Measurements from ENCODE around the gene SLC10A7. TPM values are rescaled to one million over a fixed set of nuclear protein-coding genes. Genes with fewer than 3 reads are reported as not detected.

The SLC10A7 gene
- total and polyA plus RNA-seq, 2 experiments from 2014 or later = 0.81 to 4.3 TPM

GRCh38 chr4:146382194-146382593 lies 139.5 kb downstream of the SLC10A7 start:
- H4K20me1 ChIP-seq (replicated peaks; ENCODE audit: insufficient read depth) = no peaks in the 10 kb centered on the region
- no peaks in the 10 kb centered on the region for H3K27me3 ChIP-seq (ENCODE audit: insufficient read depth)
- Mint-ChIP-seq H3K27ac (no peak overlapping the region), H3K36me3 (ENCODE audit: low read depth) (no peaks in the 10 kb centered on the region), H3K9me3 (no peaks in the 10 kb centered on the region; the same call in 2 of the 3 replicates), H3K4me3 (no peak overlapping the region), H3K27me3 (ENCODE audit: insufficient read depth, low read depth, poor library complexity) (no peaks in the 10 kb centered on the region), H3K4me1 (peaks cover 14% of the 10 kb centered on the region)
- H3K4me1 ChIP-seq (ENCODE audit: insufficient read depth) = peaks cover 10% of the 10 kb centered on the region; the same call in 1 of the 2 replicates
- H3K79me2 ChIP-seq (replicated peaks; ENCODE audit: insufficient read depth) = no peaks in the 10 kb centered on the region
- H3F3A ChIP-seq (replicated peaks; ENCODE audit: low read depth) = no peaks in the 10 kb centered on the region
- TF ChIP-seq REST (IDR thresholded peaks at IDR 0.05; ENCODE audit: unreplicated experiment) = no peak
- no peaks in the 10 kb centered on the region; the same call in 1 of the 2 replicates for H3K9me2 ChIP-seq (ENCODE audit: insufficient read depth)
- H3K4me3 ChIP-seq = no peak overlapping the region
- no peak for DNase-seq (ENCODE audit: low spot score)
- H3K27ac ChIP-seq (ENCODE audit: low read depth) = no peak overlapping the region
- no peak for ATAC-seq
- no peak overlapping the region for H3K4me2 ChIP-seq
- no peak overlapping the region for H2AFZ ChIP-seq
- H3K36me3 ChIP-seq (ENCODE audit: insufficient read depth) = no peaks in the 10 kb centered on the region

DNA sequence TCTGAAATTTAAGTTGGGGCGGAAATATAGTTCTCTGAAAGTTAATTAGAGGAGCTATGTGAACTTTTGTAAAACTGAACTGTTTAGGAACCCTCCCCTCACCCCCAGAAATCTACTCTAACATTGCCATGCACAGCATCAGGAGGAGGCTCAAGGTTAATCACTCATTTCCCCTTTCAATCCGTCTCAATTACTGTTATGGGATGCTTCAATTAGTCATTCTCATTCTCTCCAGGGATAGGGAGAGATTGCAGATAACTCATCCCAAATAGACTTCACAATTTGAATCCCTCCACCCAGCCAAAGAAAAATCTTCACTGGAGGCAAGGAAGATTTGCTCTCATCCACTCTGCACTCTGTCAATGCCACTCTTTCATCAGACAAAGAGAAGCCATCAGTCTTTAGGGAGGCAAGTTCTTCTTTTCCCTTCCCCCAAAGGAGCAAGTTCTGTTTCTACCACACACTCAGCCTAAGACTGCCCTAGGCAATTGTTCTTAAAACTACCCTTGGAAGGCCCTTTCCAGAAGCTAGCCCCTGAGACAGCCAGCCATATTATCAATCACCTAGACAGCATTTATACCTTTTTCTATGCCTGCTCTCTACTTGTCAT lies 140.4 kb downstream of the SLC10A7 start:
- Mint-ChIP-seq H3K4me1 (peaks cover 14% of the 10 kb centered on the region), H3K36me3 (ENCODE audit: low read depth) (no peaks in the 10 kb centered on the region), H3K4me3 (no peak overlapping the region), H3K27ac (peak overlapping the region; percentile 36), H3K27me3 (ENCODE audit: insufficient read depth, low read depth, poor library complexity) (no peaks in the 10 kb centered on the region), H3K9me3 (peaks cover 2% of the 10 kb centered on the region; the same call in 1 of the 3 replicates)
- Histone ChIP-seq H3K4me2 (peak overlapping the region; percentile 39), H3K79me2 (replicated peaks; ENCODE audit: insufficient read depth) (no peaks in the 10 kb centered on the region), H4K20me1 (replicated peaks; ENCODE audit: insufficient read depth) (no peaks in the 10 kb centered on the region), H3K4me3 (no peak overlapping the region), H3K4me1 (ENCODE audit: insufficient read depth) (peaks cover 10% of the 10 kb centered on the region; the same call in 1 of the 2 replicates), H3K27ac (ENCODE audit: low read depth) (no peak overlapping the region), H2AFZ (peak overlapping the region; percentile 90; the same call in 1 of the 2 replicates), H3K36me3 (ENCODE audit: insufficient read depth) (no peaks in the 10 kb centered on the region), H3F3A (replicated peaks; ENCODE audit: low read depth) (no peaks in the 10 kb centered on the region), H3K9me2 (ENCODE audit: insufficient read depth) (no peaks in the 10 kb centered on the region; the same call in 1 of the 2 replicates), H3K27me3 (ENCODE audit: insufficient read depth) (no peaks in the 10 kb centered on the region)
- ATAC-seq (peak; percentile 84), DNase-seq (ENCODE audit: low spot score) (peak; percentile 48)
- TF ChIP-seq, protein P1, sequence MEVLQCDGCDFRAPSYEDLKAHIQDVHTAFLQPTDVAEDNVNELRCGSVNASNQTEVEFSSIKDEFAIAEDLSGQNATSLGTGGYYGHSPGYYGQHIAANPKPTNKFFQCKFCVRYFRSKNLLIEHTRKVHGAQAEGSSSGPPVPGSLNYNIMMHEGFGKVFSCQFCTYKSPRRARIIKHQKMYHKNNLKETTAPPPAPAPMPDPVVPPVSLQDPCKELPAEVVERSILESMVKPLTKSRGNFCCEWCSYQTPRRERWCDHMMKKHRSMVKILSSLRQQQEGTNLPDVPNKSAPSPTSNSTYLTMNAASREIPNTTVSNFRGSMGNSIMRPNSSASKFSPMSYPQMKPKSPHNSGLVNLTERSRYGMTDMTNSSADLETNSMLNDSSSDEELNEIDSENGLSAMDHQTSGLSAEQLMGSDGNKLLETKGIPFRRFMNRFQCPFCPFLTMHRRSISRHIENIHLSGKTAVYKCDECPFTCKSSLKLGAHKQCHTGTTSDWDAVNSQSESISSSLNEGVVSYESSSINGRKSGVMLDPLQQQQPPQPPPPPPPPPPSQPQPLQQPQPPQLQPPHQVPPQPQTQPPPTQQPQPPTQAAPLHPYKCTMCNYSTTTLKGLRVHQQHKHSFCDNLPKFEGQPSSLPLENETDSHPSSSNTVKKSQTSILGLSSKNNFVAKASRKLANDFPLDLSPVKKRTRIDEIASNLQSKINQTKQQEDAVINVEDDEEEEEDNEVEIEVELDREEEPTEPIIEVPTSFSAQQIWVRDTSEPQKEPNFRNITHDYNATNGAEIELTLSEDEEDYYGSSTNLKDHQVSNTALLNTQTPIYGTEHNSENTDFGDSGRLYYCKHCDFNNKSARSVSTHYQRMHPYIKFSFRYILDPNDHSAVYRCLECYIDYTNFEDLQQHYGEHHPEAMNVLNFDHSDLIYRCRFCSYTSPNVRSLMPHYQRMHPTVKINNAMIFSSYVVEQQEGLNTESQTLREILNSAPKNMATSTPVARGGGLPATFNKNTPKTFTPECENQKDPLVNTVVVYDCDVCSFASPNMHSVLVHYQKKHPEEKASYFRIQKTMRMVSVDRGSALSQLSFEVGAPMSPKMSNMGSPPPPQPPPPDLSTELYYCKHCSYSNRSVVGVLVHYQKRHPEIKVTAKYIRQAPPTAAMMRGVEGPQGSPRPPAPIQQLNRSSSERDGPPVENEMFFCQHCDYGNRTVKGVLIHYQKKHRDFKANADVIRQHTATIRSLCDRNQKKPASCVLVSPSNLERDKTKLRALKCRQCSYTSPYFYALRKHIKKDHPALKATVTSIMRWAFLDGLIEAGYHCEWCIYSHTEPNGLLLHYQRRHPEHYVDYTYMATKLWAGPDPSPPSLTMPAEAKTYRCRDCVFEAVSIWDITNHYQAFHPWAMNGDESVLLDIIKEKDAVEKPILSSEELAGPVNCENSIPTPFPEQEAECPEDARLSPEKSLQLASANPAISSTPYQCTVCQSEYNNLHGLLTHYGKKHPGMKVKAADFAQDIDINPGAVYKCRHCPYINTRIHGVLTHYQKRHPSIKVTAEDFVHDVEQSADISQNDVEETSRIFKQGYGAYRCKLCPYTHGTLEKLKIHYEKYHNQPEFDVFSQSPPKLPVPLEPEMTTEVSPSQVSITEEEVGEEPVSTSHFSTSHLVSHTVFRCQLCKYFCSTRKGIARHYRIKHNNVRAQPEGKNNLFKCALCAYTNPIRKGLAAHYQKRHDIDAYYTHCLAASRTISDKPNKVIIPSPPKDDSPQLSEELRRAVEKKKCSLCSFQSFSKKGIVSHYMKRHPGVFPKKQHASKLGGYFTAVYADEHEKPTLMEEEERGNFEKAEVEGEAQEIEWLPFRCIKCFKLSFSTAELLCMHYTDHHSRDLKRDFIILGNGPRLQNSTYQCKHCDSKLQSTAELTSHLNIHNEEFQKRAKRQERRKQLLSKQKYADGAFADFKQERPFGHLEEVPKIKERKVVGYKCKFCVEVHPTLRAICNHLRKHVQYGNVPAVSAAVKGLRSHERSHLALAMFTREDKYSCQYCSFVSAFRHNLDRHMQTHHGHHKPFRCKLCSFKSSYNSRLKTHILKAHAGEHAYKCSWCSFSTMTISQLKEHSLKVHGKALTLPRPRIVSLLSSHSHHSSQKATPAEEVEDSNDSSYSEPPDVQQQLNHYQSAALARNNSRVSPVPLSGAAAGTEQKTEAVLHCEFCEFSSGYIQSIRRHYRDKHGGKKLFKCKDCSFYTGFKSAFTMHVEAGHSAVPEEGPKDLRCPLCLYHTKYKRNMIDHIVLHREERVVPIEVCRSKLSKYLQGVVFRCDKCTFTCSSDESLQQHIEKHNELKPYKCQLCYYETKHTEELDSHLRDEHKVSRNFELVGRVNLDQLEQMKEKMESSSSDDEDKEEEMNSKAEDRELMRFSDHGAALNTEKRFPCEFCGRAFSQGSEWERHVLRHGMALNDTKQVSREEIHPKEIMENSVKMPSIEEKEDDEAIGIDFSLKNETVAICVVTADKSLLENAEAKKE (CRISPR knock-in tag; IDR thresholded peaks at IDR 0.05) = no peak
- TF ChIP-seq ZNF114 (CRISPR knock-in tag; IDR thresholded peaks at IDR 0.05) = no peak
- TF ChIP-seq JUNB (IDR thresholded peaks at IDR 0.05; ENCODE audit: unreplicated experiment) = no peak
- no peak for TF ChIP-seq POLR2AphosphoS5 (IDR thresholded peaks at IDR 0.05; ENCODE audit: low read depth)
- no peak for TF ChIP-seq STAT1 (IDR thresholded peaks at IDR 0.05; ENCODE audit: unreplicated experiment)
- no peak for TF ChIP-seq CREB1 (CRISPR knock-in tag; IDR thresholded peaks at IDR 0.05; ENCODE audit: low read depth)
- TF ChIP-seq ZNF331 (CRISPR knock-in tag; IDR thresholded peaks at IDR 0.05; ENCODE audit: low read depth) = no peak
- no peak for TF ChIP-seq NANOG (IDR thresholded peaks at IDR 0.05; ENCODE audit: borderline replicate concordance)
- TF ChIP-seq EZH2 (IDR thresholded peaks at IDR 0.05; ENCODE audit: low read depth, unreplicated experiment) = no peak

Measured in GM23338 (cell line).